ENCODE results near the gene FBN1. TPM values are rescaled to one million over a fixed set of nuclear protein-coding genes. Genes with fewer than 3 reads are reported as not detected.

The FBN1 gene
- total RNA-seq, 2 donors from 2014 or later: 57.1 to 84.9 TPM

DNA sequence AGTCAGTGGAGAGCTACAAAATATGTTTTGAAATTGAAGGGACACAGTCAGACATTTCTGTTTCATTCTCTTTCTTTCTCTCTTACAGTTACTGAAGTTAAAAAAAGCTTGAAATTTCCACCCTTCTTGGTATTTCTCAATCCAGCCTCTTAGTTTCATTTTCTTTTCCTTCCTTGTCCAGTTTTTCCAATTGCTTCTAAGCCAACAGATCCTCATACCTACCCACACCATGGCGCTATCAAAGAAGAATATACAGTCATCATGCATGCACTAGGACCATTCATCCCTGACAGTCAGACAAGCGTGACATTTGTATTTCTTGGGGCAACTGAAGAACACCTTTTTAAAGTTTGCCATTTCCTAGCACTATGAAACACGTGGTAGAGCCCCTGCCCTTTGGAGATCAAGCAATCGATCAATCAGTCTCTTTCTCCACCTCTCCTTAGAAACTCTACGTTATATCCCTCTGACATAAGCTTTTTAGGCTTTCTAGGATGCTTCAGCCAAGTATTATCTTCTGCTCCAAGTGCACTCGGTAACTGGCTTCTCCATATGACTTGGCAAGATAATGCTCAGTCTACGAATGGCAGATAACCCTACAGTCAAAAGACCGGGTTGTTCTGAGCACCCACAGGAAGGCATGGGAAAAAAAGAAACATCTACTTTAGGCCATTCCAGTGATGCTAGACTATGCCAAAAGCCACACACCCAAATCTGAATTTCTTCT lies 65.4 kb downstream of the FBN1 start:
- Histone ChIP-seq H3K4me3 (peak overlapping the region in 1 of 2 donors; percentile 11), H3K9me3 (no peaks in the 10 kb centered on the region), H3K4me1 (peaks cover 0 to 25% of the 10 kb centered on the region in 2 donors)

DNA sequence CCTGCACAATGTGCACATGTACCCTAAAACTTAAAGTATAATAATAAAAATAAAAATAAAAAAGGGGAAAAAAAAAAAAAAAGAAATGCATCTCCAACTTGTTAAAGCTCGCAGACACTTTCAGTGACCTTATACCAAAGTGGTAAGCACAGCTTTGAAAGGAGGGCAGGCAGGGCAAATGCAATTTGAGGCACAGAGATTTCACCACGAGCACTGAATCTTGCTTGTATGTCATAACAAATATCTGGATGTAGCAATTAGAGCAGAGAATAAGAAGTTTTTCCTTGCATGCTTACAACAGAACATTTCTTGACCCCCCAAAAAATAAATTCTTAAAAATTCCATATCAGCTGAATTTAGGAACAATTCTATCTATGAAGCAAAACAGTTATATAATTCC lies 66.5 kb downstream of the FBN1 start:
- no peaks in the 10 kb centered on the region for H3K36me3 ChIP-seq
- no peak for DNase-seq (ENCODE audit: low spot score)
- no peaks in the 10 kb centered on the region for H3K9me3 ChIP-seq
- TF ChIP-seq, protein P1, sequence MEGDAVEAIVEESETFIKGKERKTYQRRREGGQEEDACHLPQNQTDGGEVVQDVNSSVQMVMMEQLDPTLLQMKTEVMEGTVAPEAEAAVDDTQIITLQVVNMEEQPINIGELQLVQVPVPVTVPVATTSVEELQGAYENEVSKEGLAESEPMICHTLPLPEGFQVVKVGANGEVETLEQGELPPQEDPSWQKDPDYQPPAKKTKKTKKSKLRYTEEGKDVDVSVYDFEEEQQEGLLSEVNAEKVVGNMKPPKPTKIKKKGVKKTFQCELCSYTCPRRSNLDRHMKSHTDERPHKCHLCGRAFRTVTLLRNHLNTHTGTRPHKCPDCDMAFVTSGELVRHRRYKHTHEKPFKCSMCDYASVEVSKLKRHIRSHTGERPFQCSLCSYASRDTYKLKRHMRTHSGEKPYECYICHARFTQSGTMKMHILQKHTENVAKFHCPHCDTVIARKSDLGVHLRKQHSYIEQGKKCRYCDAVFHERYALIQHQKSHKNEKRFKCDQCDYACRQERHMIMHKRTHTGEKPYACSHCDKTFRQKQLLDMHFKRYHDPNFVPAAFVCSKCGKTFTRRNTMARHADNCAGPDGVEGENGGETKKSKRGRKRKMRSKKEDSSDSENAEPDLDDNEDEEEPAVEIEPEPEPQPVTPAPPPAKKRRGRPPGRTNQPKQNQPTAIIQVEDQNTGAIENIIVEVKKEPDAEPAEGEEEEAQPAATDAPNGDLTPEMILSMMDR (IDR thresholded peaks at IDR 0.05): no peak
- H3K4me1 ChIP-seq: peaks cover 0 to 25% of the 10 kb centered on the region in 2 donors
- no peaks in the 10 kb centered on the region for H3K27me3 ChIP-seq
- no peak overlapping the region for H3K4me3 ChIP-seq
- H3K27ac ChIP-seq: no peak overlapping the region

More for the DNA sequence above, 65.4 kb downstream of the FBN1 start:
- Histone ChIP-seq H3K27me3 (no peaks in the 10 kb centered on the region), H3K36me3 (no peaks in the 10 kb centered on the region), H3K27ac (peak overlapping the region in 1 of 2 donors; percentile 33)
- DNase-seq (ENCODE audit: low spot score): no peak
- TF ChIP-seq, protein P1 (IDR thresholded peaks at IDR 0.05): no peak

DNA sequence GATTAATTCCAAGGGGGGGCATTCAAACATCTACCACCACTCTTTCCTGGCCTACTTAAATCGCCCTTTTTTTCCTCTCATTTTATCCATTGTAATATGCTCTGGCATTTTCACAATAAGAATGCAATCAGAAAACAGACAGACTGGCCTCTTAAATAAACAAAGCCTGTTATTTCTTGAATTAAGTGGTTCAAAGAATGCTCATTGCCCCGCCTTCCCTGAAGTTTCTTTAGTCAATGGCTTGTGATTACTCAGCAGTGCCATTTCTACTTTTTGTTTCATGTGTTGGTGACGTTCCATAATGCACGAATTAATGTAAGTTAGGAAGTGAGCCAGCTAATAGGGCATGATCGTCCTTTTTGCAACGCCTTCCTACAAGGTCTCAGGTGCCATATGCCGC lies 68.0 kb downstream of the FBN1 start:
- DNase-seq (ENCODE audit: low spot score): no peak
- H3K27me3 ChIP-seq: no peaks in the 10 kb centered on the region
- H3K27ac ChIP-seq: no peak overlapping the region
- peaks cover 0 to 20% of the 10 kb centered on the region in 2 donors for H3K4me1 ChIP-seq
- H3K9me3 ChIP-seq: no peaks in the 10 kb centered on the region
- TF ChIP-seq, protein P1 (IDR thresholded peaks at IDR 0.05): no peak
- H3K4me3 ChIP-seq: no peak overlapping the region
- H3K36me3 ChIP-seq: no peaks in the 10 kb centered on the region

- H3K27me3 ChIP-seq: no peaks in the 10 kb centered on the region
- no peaks in the 10 kb centered on the region for H3K36me3 ChIP-seq
- no peak overlapping the region for H3K27ac ChIP-seq
- no peak overlapping the region for H3K4me3 ChIP-seq
- H3K9me3 ChIP-seq: no peaks in the 10 kb centered on the region
- no peak for DNase-seq (ENCODE audit: low spot score)
- TF ChIP-seq, protein P1 (IDR thresholded peaks at IDR 0.05): no peak
- peaks cover 0 to 4% of the 10 kb centered on the region in 2 donors for H3K4me1 ChIP-seq
Observed at GRCh38 chr15:48574187-48574586, 71.3 kb downstream of the FBN1 start.

DNA sequence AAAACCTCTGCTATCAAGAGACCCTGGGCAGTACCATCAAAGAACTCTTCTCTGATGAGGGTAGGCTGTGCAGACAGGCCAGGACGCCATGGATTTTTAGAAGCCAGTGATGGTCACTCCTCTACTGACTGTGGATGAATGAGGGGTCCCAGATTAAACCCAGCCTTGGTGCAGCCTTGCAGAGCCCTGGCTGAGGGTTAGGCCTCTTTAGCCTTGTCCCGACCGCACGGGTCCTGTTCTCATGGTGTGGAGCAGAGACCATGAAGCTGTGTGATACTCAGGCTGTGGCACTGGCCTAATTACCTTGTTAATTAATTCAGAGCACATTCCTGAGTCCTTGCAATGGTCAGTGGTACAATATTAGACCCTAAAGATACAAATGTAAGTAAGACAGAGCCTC lies 71.7 kb downstream of the FBN1 start:
- DNase-seq (ENCODE audit: low spot score): no peak
- Histone ChIP-seq H3K4me3 (no peak overlapping the region), H3K4me1 (peaks cover 0 to 4% of the 10 kb centered on the region in 2 donors)

More for the DNA sequence above, 71.7 kb downstream of the FBN1 start:
- Histone ChIP-seq H3K36me3 (no peaks in the 10 kb centered on the region), H3K27me3 (no peaks in the 10 kb centered on the region), H3K9me3 (no peaks in the 10 kb centered on the region), H3K27ac (no peak overlapping the region)
- TF ChIP-seq, protein P1 (IDR thresholded peaks at IDR 0.05): no peak

Data from right atrium auricular region (tissue), 2 donors.